ENCODE results near the gene UTP25. TPM values are rescaled to one million over a fixed set of nuclear protein-coding genes. Genes with fewer than 3 reads are reported as not detected.

The UTP25 gene, protein sequence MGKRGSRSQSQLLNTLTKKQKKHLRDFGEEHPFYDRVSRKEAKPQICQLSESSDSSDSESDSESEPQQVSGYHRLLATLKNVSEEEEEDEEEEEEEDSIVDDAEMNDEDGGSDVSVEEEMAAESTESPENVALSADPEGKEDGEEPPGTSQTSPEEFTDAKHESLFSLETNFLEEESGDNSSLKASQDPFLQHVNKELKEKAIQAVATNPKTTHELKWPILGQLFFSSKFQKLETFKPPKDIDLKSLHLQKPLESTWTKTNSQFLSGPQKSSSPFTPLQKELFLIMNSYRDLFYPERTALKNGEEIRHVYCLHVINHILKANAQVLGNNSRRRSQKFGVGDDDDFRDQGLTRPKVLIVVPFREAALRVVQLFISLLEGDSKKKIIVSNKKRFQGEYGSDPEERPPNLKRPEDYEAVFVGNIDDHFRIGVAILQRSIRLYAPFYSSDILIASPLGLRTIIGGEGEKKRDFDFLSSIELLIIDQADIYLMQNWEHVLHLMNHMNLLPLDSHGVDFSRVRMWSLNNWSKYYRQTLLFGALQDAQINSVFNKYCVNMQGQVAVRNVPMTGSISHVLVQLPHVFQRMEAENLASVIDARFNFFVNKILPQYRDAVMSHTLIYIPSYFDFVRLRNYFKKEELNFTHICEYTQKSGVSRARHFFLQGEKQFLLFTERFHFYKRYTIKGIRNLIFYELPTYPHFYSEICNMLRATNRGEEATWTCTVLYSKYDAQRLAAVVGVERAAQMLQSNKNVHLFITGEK
- total RNA-seq (10 to 100 TPM in 3 of 5 donors, 1 to 10 TPM in 2; 9.1 to 19.9 (median 14.5) TPM), total RNA-seq (20.9 to 103 (median 78.0) reads per million in 29 experiments)
- 15.3 TPM for total RNA-seq (2013)

DNA sequence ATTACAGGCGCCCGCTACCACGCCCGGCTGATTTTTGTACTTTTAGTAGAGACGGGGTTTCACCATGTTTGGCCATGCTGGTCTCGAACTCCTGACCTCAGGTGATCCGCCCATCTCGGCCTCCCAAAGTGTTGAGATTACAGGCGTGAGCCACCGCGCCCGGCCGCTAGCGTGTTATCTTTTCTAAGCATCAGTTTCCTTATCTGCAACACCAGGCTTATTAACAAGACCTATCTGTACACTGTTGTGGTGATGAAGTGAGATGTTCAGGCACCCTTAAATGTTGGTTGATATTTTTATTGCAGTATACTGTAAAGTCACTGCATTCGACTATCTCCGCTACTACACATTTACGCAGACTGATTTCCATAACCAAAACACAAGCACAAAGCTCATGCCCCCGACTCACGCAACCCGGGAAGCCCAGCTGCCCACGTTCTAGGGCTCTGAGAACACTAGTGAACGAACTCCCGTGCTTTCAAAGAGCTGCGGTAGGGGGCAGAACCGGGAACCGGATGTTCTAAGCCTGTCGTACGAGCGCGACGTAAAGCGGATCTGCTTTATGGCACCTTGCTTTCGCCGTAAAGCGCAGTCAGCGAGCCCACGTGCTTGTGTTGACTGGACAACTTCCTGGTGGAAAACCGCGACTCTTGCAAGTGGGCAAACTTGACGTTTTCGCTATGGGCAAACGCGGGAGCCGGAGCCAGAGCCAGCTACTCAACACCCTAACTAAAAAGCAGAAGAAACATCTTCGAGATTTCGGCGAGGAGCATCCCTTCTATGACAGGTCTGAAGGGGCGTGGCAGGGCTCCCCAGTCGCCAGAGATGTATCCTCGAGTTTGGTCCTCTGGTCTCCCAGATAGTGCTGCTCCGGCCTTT lies at the start of gene UTP25:
Gene UTP25, plus strand, starts transcription at position 589 of the 879 bp plus-strand sequence. Its CDS starts 92 bp downstream, at position 681.
- CTCF ChIA-PET, result interaction anchor here (0.5 to 1.8 kb wide), 11 partner anchors 12 to 75 kb away, joined by 3 to 7 read pairs (median 4); partner anchors contain the start of genes C1orf74 (in 1 of the 2) and TRAF3IP3 (in 1 of the 2)
- H3K4me1 Mint-ChIP-seq, result peaks cover 40 to 54% (median 51%) of the 10 kb centered on the region in 3 donors
- peak; percentile 88 to 95 (median 94) for ATAC-seq (replicated peaks in 1 of 4)
- Histone ChIP-seq H3K27ac (ENCODE audit: low read length) (peak within 1 kb of the TSS; percentile 45), H3K27me3 (replicated peaks in 1 of 2; ENCODE audit: control insufficient read depth in 2 of 2, extremely low read depth in 1 of 2, insufficient read depth in 2 of 2, low read length in 1 of 2) (peaks cover 0 to 1% of the 10 kb centered on the region in 2 experiments), H3K9me3 (no peaks in the 10 kb centered on the region), H3K4me3 (ENCODE audit: control insufficient read depth in 1 of 2, extremely low read depth in 1 of 2, low read length in 1 of 2) (peak within 1 kb of the TSS; percentile 93 to 95), H3K36me3 (ENCODE audit: control insufficient read depth in 2 of 2, extremely low read depth in 1 of 2, insufficient read depth in 1 of 2, low read length in 1 of 2) (peaks cover 0 to 18% of the 10 kb centered on the region in 2 donors), H3K4me1 (ENCODE audit: control insufficient read depth in 1 of 2, extremely low read depth in 1 of 2, insufficient read depth in 2 of 2, low read length in 2 of 2) (peaks cover 6 to 18% of the 10 kb centered on the region in 2 experiments)
- 14% methylated on average over 39 of the region's 51 CpGs for WGBS (ENCODE audit: insufficient coverage)
- DNase-seq, result peak; percentile 84 to 97 (median 91)
- H3K9me3 Mint-ChIP-seq, result no peaks in the 10 kb centered on the region
- peak within 1 kb of the TSS; percentile 88 to 96 (median 94) for H3K4me3 Mint-ChIP-seq
- POLR2A ChIA-PET, result interaction anchor here (0.5 to 1.2 kb wide), 3 partner anchors 39 to 72 kb away, joined by 3 to 4 read pairs (median 4); partner anchors contain the start of gene TRAF3IP3 (in 1 of the 2)
- H3K27ac Mint-ChIP-seq, result peak within 1 kb of the TSS; percentile 89
- H3K36me3 Mint-ChIP-seq, result peaks cover 18% of the 10 kb centered on the region
- H3K27me3 Mint-ChIP-seq, result peaks cover 5% of the 10 kb centered on the region in 2 donors

DNA sequence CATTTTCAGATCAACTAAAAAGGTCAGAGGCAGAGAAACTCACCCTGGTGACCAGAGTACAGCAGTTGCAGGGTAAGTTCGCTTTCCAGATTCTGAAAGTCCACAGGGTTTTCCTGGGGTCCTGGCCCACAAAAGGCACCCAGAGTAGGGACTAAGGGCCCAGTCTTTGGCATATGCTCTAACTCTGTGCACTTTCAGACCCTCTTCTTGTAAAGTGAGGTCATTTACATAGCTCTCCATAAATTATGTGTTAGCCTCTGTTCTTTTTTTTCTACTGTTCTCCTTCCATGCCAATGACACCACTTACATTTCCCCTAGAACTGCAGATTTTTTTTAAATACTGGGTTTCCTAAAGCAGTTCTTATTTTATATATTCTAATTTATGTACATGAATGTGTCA lies 49.7 kb upstream of the UTP25 start:
- Histone ChIP-seq H3K9me3 (no peaks in the 10 kb centered on the region), H3K27me3 (replicated peaks in 1 of 2; ENCODE audit: control insufficient read depth in 2 of 2, extremely low read depth in 1 of 2, insufficient read depth in 2 of 2, low read length in 1 of 2) (no peaks in the 10 kb centered on the region), H3K4me1 (ENCODE audit: control insufficient read depth in 1 of 2, extremely low read depth in 1 of 2, insufficient read depth in 2 of 2, low read length in 2 of 2) (peaks cover 6 to 7% of the 10 kb centered on the region in 2 experiments), H3K27ac (ENCODE audit: low read length) (no peak overlapping the region), H3K36me3 (ENCODE audit: control insufficient read depth in 2 of 2, extremely low read depth in 1 of 2, insufficient read depth in 1 of 2, low read length in 1 of 2) (peaks cover 21 to 92% of the 10 kb centered on the region in 2 donors), H3K4me3 (ENCODE audit: control insufficient read depth in 1 of 2, extremely low read depth in 1 of 2, low read length in 1 of 2) (no peak overlapping the region)
- Mint-ChIP-seq H3K4me1 (peaks cover 17 to 38% (median 36%) of the 10 kb centered on the region in 3 donors), H3K36me3 (peaks cover 70% of the 10 kb centered on the region), H3K9me3 (no peaks in the 10 kb centered on the region), H3K4me3 (no peak overlapping the region), H3K27ac (peak overlapping the region; percentile 24 to 25), H3K27me3 (no peaks in the 10 kb centered on the region)
- ChIA-PET POLR2A (interaction anchor here in 1 of 2 donors (1.3 kb wide), 1 partner anchor 8 kb away, joined by 3 read pairs; no protein-coding TSS in a partner anchor), CTCF (interaction anchor here in 1 of 2 donors (1.6 kb wide), 1 partner anchor 9 kb away, joined by 6 read pairs; no protein-coding TSS in a partner anchor)
- DNase-seq, result no peak
- 78% methylated on average over 1 of the region's 1 CpG for WGBS (ENCODE audit: insufficient coverage)
- no peak for ATAC-seq (replicated peaks in 1 of 4)

DNA sequence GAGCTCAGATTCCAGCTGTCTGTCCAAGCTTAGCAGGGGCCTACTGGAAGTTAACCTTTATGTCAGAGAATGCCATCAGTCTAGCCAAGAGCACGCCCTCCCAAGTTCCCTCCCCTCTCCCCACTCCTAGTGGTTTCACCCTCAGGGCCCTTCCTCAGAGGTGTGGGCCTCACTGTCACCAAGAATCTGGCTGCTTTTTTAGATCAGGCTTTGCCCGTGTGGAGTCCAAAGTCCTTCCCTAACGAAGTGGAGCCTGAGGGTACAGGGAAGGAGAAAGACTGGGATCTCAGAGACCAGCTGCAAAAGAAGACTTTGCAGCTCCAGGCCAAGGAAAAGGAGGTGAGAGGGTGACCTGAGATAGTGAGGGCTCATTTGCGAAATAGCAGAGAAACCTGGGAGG lies 47.5 kb upstream of the UTP25 start:
- Mint-ChIP-seq H3K4me3 (no peak overlapping the region), H3K27ac (peak overlapping the region; percentile 35 to 76), H3K36me3 (peaks cover 53% of the 10 kb centered on the region), H3K27me3 (no peaks in the 10 kb centered on the region), H3K4me1 (peaks cover 39 to 60% (median 58%) of the 10 kb centered on the region in 3 donors), H3K9me3 (no peaks in the 10 kb centered on the region)
- Histone ChIP-seq H3K9me3 (no peaks in the 10 kb centered on the region), H3K27me3 (replicated peaks in 1 of 2; ENCODE audit: control insufficient read depth in 2 of 2, extremely low read depth in 1 of 2, insufficient read depth in 2 of 2, low read length in 1 of 2) (no peaks in the 10 kb centered on the region), H3K4me3 (ENCODE audit: control insufficient read depth in 1 of 2, extremely low read depth in 1 of 2, low read length in 1 of 2) (no peak overlapping the region), H3K4me1 (ENCODE audit: control insufficient read depth in 1 of 2, extremely low read depth in 1 of 2, insufficient read depth in 2 of 2, low read length in 2 of 2) (peaks cover 7 to 27% of the 10 kb centered on the region in 2 experiments), H3K36me3 (ENCODE audit: control insufficient read depth in 2 of 2, extremely low read depth in 1 of 2, insufficient read depth in 1 of 2, low read length in 1 of 2) (peaks cover 19 to 74% of the 10 kb centered on the region in 2 donors), H3K27ac (ENCODE audit: low read length) (peak overlapping the region; percentile 10)
- DNase-seq (no peak), ATAC-seq (replicated peaks in 1 of 4) (no peak)
- CTCF ChIA-PET, result no interaction called here
- POLR2A ChIA-PET, result interaction anchor here in 1 of 2 donors (0.6 kb wide), 1 partner anchor 27 kb away, joined by 4 read pairs; no protein-coding TSS in a partner anchor
- 83% methylated on average over 2 of the region's 4 CpGs for WGBS (ENCODE audit: insufficient coverage)

DNA sequence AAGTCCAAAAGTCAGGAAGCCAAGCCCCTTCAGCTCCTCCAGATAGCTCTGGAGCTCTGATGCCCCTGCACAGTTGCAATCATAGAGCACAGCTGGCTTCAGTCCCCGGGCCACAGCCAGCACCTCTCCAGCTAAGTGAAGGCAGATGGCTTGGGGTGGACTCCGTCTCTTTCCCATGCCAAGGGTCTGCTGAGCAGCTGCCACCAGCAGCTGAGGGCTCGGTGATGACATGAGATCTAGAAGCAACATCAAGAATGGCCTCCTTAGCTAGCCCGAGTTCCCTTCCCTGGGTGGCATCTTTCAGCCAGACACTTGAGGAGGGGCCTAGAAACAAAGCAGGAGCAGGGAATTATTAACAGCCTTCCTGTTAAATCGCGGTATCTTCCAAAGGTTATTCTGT lies 44.4 kb upstream of the UTP25 start:
- POLR2A ChIA-PET, result interaction anchor here (0.6 to 1.6 kb wide), 4 partner anchors 9 to 24 kb away, joined by 3 to 7 read pairs (median 4); partner anchors contain the start of gene IRF6 (in 1 of the 2)
- no peak for DNase-seq
- Mint-ChIP-seq H3K27ac (peak overlapping the region; percentile 97 to 98), H3K36me3 (peaks cover 28% of the 10 kb centered on the region), H3K9me3 (no peaks in the 10 kb centered on the region), H3K4me3 (peak overlapping the region; percentile 87 to 92 (median 89)), H3K4me1 (peaks cover 40 to 44% (median 41%) of the 10 kb centered on the region in 3 donors), H3K27me3 (no peaks in the 10 kb centered on the region)
- Histone ChIP-seq H3K36me3 (ENCODE audit: control insufficient read depth in 2 of 2, extremely low read depth in 1 of 2, insufficient read depth in 1 of 2, low read length in 1 of 2) (peaks cover 14 to 43% of the 10 kb centered on the region in 2 donors), H3K27me3 (replicated peaks in 1 of 2; ENCODE audit: control insufficient read depth in 2 of 2, extremely low read depth in 1 of 2, insufficient read depth in 2 of 2, low read length in 1 of 2) (no peaks in the 10 kb centered on the region), H3K4me1 (ENCODE audit: control insufficient read depth in 1 of 2, extremely low read depth in 1 of 2, insufficient read depth in 2 of 2, low read length in 2 of 2) (peaks cover 7 to 24% of the 10 kb centered on the region in 2 experiments), H3K27ac (ENCODE audit: low read length) (peak overlapping the region; percentile 97), H3K9me3 (no peaks in the 10 kb centered on the region), H3K4me3 (ENCODE audit: control insufficient read depth in 1 of 2, extremely low read depth in 1 of 2, low read length in 1 of 2) (no peak overlapping the region)
- WGBS (ENCODE audit: insufficient coverage), result 94% methylated on average over 5 of the region's 6 CpGs
- ATAC-seq (replicated peaks in 1 of 4), result no peak
- CTCF ChIA-PET, result interaction anchor here (1.3 to 2.6 kb wide), 3 partner anchors 15 to 34 kb away, joined by 3 to 9 read pairs (median 3); no protein-coding TSS in a partner anchor

DNA sequence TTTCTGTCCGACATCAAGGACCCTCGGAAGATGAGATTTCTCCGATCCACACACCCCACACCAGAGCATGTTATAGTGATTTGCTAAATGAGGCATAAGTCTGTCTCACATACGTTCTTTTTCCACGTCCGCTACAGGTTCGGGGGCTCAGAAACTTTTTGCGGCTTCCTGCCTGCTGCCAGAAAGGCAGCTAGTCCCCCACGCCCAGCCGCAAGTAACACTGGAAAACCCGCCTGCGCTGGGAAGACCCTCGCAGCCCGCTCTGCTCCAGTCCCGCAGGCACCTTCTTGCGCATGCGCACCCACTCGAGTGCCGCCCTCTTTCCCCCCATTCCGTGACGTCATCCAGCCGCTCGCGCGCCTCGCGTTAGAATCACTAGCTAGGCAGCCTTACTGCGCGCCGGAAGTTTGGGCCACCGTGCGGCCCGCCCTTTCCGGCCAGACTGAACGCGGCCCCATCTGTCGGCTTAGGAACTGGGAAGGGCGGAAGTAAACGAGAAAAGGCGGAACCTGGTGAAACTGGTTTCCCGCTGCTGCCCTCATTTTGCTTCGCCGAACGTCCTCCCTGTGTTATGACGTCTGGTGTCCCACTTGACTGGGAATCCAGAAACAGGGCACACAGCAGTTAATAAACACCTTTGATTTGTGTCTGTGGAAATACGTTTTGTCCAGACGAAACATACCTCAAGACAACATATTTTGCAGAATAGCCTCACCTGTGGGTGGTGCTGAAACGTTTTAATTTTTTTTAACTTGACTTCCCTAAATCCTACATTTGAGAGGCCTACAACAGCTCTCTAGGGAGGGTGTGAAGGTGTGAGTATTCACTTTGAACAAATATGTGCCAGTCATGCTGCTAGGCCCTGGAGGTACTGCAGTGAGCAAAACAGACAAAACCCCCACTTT lies 43.3 kb upstream of the UTP25 start, which contains the start of gene C1orf74:
Gene C1orf74, minus strand, starts transcription at position 295 of the 905 bp plus-strand sequence. CDS start 925 bp downstream, outside the sequence.
- Mint-ChIP-seq H3K27me3 (no peaks in the 10 kb centered on the region), H3K4me1 (peaks cover 34 to 40% (median 34%) of the 10 kb centered on the region in 3 donors), H3K9me3 (no peaks in the 10 kb centered on the region), H3K27ac (peak within 1 kb of the TSS; percentile 97 to 98), H3K36me3 (peaks cover 16% of the 10 kb centered on the region), H3K4me3 (peak within 1 kb of the TSS; percentile 87 to 92 (median 89))
- peaks cover 7 to 24% of the 10 kb centered on the region in 2 experiments for H3K4me1 ChIP-seq (ENCODE audit: control insufficient read depth in 1 of 2, extremely low read depth in 1 of 2, insufficient read depth in 2 of 2, low read length in 2 of 2)
- no peaks in the 10 kb centered on the region for H3K9me3 ChIP-seq
- ATAC-seq (replicated peaks in 1 of 4), result peak; percentile 97 to 99 (median 98)
- DNase-seq, result peak; percentile 94 to 100 (median 98)
- peaks cover 14 to 32% of the 10 kb centered on the region in 2 donors for H3K36me3 ChIP-seq (ENCODE audit: control insufficient read depth in 2 of 2, extremely low read depth in 1 of 2, insufficient read depth in 1 of 2, low read length in 1 of 2)
- H3K4me3 ChIP-seq (ENCODE audit: control insufficient read depth in 1 of 2, extremely low read depth in 1 of 2, low read length in 1 of 2), result peak within 1 kb of the TSS; percentile 72 to 73
- ChIA-PET CTCF (interaction anchor here (0.6 to 2.6 kb wide), 8 partner anchors 13 to 44 kb away, joined by 3 to 9 read pairs (median 3); partner anchors contain the start of gene UTP25 (in 1 of the 2)), POLR2A (interaction anchor here (1.0 to 1.6 kb wide), 4 partner anchors 10 to 21 kb away, joined by 4 to 7 read pairs (median 5); partner anchors contain the start of gene IRF6 (in 1 of the 2))
- H3K27me3 ChIP-seq (replicated peaks in 1 of 2; ENCODE audit: control insufficient read depth in 2 of 2, extremely low read depth in 1 of 2, insufficient read depth in 2 of 2, low read length in 1 of 2), result no peaks in the 10 kb centered on the region
- 0% methylated on average over 39 of the region's 48 CpGs for WGBS (ENCODE audit: insufficient coverage)
- H3K27ac ChIP-seq (ENCODE audit: low read length), result peak within 1 kb of the TSS; percentile 97

Measured in T-cell (primary cell).